ENCODE measurements around the gene RAB1B.

The RAB1B gene

GRCh38 chr11:66233301-66233700 lies 35.1 kb upstream of the RAB1B start:
- H3K4me1 Mint-ChIP-seq: peaks cover 5% of the 10 kb centered on the region
- no peak for TF ChIP-seq CTCF (IDR thresholded peaks at IDR 0.05; ENCODE audit: unreplicated experiment in 3 of 3)
- H3K27me3 Mint-ChIP-seq (ENCODE audit: low read depth): peaks cover 4% of the 10 kb centered on the region
- H3K4me3 Mint-ChIP-seq: no peak overlapping the region
- no peak overlapping the region for H3K27ac Mint-ChIP-seq
- H3K9me3 Mint-ChIP-seq: no peaks in the 10 kb centered on the region
- H3K36me3 Mint-ChIP-seq (ENCODE audit: low read depth): peaks cover 46% of the 10 kb centered on the region

- Mint-ChIP-seq H3K27ac (no peak overlapping the region), H3K4me3 (no peak overlapping the region), H3K4me1 (no peaks in the 10 kb centered on the region), H3K36me3 (ENCODE audit: low read depth) (peaks cover 36% of the 10 kb centered on the region), H3K27me3 (ENCODE audit: low read depth) (peaks cover 3% of the 10 kb centered on the region), H3K9me3 (no peaks in the 10 kb centered on the region)
- no peak for TF ChIP-seq CTCF (IDR thresholded peaks at IDR 0.05; ENCODE audit: unreplicated experiment in 3 of 3)
These were observed 33.3 kb upstream of the RAB1B start for GRCh38 chr11:66235141-66235540.

GRCh38 chr11:66237867-66238266 lies 30.6 kb upstream of the RAB1B start:
- Mint-ChIP-seq H3K9me3 (no peaks in the 10 kb centered on the region), H3K4me1 (peaks cover 25% of the 10 kb centered on the region), H3K4me3 (no peak overlapping the region), H3K27me3 (ENCODE audit: low read depth) (no peaks in the 10 kb centered on the region), H3K36me3 (ENCODE audit: low read depth) (peaks cover 36% of the 10 kb centered on the region), H3K27ac (no peak overlapping the region)
- TF ChIP-seq CTCF (IDR thresholded peaks at IDR 0.05; ENCODE audit: unreplicated experiment in 3 of 3): no peak

- Mint-ChIP-seq H3K4me3 (no peak overlapping the region), H3K27me3 (ENCODE audit: low read depth) (no peaks in the 10 kb centered on the region), H3K27ac (no peak overlapping the region), H3K9me3 (no peaks in the 10 kb centered on the region), H3K4me1 (peaks cover 30% of the 10 kb centered on the region), H3K36me3 (ENCODE audit: low read depth) (peaks cover 26% of the 10 kb centered on the region)
- TF ChIP-seq CTCF (IDR thresholded peaks at IDR 0.05; ENCODE audit: unreplicated experiment in 3 of 3): no peak
These were observed 29.5 kb upstream of the RAB1B start for GRCh38 chr11:66238786-66239413.

- Mint-ChIP-seq H3K36me3 (ENCODE audit: low read depth) (peaks cover 23% of the 10 kb centered on the region), H3K27ac (no peak overlapping the region), H3K27me3 (ENCODE audit: low read depth) (no peaks in the 10 kb centered on the region), H3K9me3 (no peaks in the 10 kb centered on the region), H3K4me3 (no peak overlapping the region), H3K4me1 (peaks cover 36% of the 10 kb centered on the region)
- TF ChIP-seq CTCF (IDR thresholded peaks at IDR 0.05; ENCODE audit: unreplicated experiment in 3 of 3): no peak
These were observed 28.9 kb upstream of the RAB1B start for GRCh38 chr11:66239511-66239910.
